K562 (cell line): ENCODE measurements around the gene LSP1. TPM values are rescaled to one million over a fixed set of nuclear protein-coding genes. Genes with fewer than 3 reads are reported as not detected.

ENCODE experiments used
- ATAC-seq: fragments of 200-7000 bp; cut with Tn5 transposase; 3 replicates; pipeline ENCODE4 v1.9.1; 2020; ENCODE audit warnings: moderate library complexity
- BruUV-seq: library from RNA; stranded (reverse); fragments of 400-500 nt; replicated peaks from 2 replicates; lab custom pipeline; 2021; lab: Mats Ljungman, UMichigan
- CTCF ChIA-PET: fragments of 300-600 bp; formaldehyde crosslinking; extraction: SDS; loops from one replicate; lab custom pipeline; 2021; ENCODE audit warnings: low intra/inter-chr PET ratio; lab: Yijun Ruan, JAX
- POLR2A ChIA-PET: fragments of 300-600, 350-650 bp; sonication (Branson Sonifier 250); formaldehyde crosslinking; extraction: SDS; loops from one replicate; lab custom pipeline; 2021; ENCODE audit warnings: antibody characterized with exemption, inconsistent platforms; lab: Yijun Ruan, JAX
- DNase-seq, 4 experiments: peaks; one replicate each; pipeline versions ENCODE4 v3.0.0 to v3.0.0-alpha.2; 2011 to 2018; ENCODE audit warnings: low spot score in 3 of 4, mixed read lengths in 3 of 4; ENCODE audit errors: extremely low read depth in 1 of 4
- FAIRE-seq: peaks from 2 replicates; lab custom pipeline; 2011; peaks lifted over from hg19 to GRCh38; lab: Jason Lieb, UNC
- H2AFZ ChIP-seq: 2 replicates; pipeline ENCODE4 v1.6.0; 2011; ENCODE audit warnings: low read depth, low read length, control low read depth, inconsistent platforms
- H3K27ac ChIP-seq: fragments of 200-600 bp; 3 replicates; pipeline ENCODE4 v1.8.0; 2011; ENCODE audit warnings: low read depth, mild to moderate bottlenecking, control low read depth, inconsistent platforms, low read length, moderate library complexity, mixed read lengths; ENCODE audit errors: extremely low read depth
- H3K27me3 ChIP-seq, 2 experiments: fragments of 300-600 bp in 1 of 2; 2 replicates in 1 of 2; 3 replicates in 1 of 2; pipeline versions ENCODE4 v1.6.0 to v1.8.0; 2011; ENCODE audit warnings: inconsistent platforms in 2 of 2, low read length in 2 of 2, mild to moderate bottlenecking in 1 of 2, mixed read lengths in 1 of 2, moderate library complexity in 1 of 2; ENCODE audit not compliant: control insufficient read depth in 2 of 2, insufficient read depth in 2 of 2
- H3K36me3 ChIP-seq: fragments of 300-600 bp; 3 replicates; pipeline ENCODE4 v1.8.0; 2011; ENCODE audit warnings: mild to moderate bottlenecking, low read length, inconsistent platforms; ENCODE audit not compliant: control insufficient read depth, insufficient read depth
- H3K4me1 ChIP-seq, 2 experiments: fragments of 200-600 bp in 1 of 2; replicated peaks in 1 of 2; 2 replicates in 1 of 2; 3 replicates in 1 of 2; pipeline versions ENCODE4 v1.5.1 to v1.8.0; 2011; ENCODE audit warnings: inconsistent platforms in 2 of 2, low read length in 2 of 2, mild to moderate bottlenecking in 1 of 2, mixed read lengths in 1 of 2, moderate library complexity in 1 of 2; ENCODE audit not compliant: control insufficient read depth in 2 of 2, insufficient read depth in 2 of 2
- H3K4me2 ChIP-seq: 2 replicates; pipeline ENCODE4 v1.6.1; 2011; ENCODE audit warnings: low read length, control low read depth, inconsistent platforms, mixed read lengths; ENCODE audit not compliant: insufficient read depth
- H3K4me3 ChIP-seq: fragments of 200-600 bp; sonication (generic), shearing (Covaris generic); 2 replicates; pipeline ENCODE4 v1.5.1; 2016; ENCODE audit warnings: control low read depth, inconsistent platforms
- H3K79me2 ChIP-seq: fragments of 200-600 bp; 3 replicates; pipeline ENCODE4 v1.8.0; 2011; ENCODE audit warnings: low read length, inconsistent platforms; ENCODE audit not compliant: control insufficient read depth, insufficient read depth
- H3K9ac ChIP-seq, 2 experiments: 2 replicates each; pipeline versions ENCODE4 v1.6.0 to v1.6.1; 2011; ENCODE audit warnings: low read depth in 2 of 2, low read length in 2 of 2, control low read depth in 1 of 2, inconsistent platforms in 1 of 2, mild to moderate bottlenecking in 1 of 2, mixed read lengths in 1 of 2; ENCODE audit not compliant: insufficient read depth in 1 of 2
- H3K9me1 ChIP-seq: one replicate; pipeline ENCODE4 v1.6.0; 2011; ENCODE audit warnings: inconsistent platforms, mild to moderate bottlenecking, low read length, moderate library complexity; ENCODE audit not compliant: control insufficient read depth, insufficient read depth
- H3K9me3 ChIP-seq: replicated peaks from 2 replicates; pipeline ENCODE4 v1.5.1; 2011; ENCODE audit warnings: low read depth, low read length, inconsistent platforms; ENCODE audit not compliant: control insufficient read depth, insufficient read depth
- H4K20me1 ChIP-seq: replicated peaks from 2 replicates; pipeline ENCODE4 v1.6.1; 2011; ENCODE audit warnings: low read length, inconsistent platforms, mixed read lengths; ENCODE audit not compliant: control insufficient read depth, insufficient read depth
- BMI1 ChIP-seq: fragments of 150-350 bp; IDR thresholded peaks from 2 replicates; pipeline ENCODE4 v1.6.1; 2014; ENCODE audit warnings: low read length
- CREB5 ChIP-seq: fragments of 250-450 bp; sonication (Bioruptor Pico); IDR thresholded peaks from 2 replicates; pipeline ENCODE4 v1.5.0; 2020; ENCODE audit warnings: mild to moderate bottlenecking
- E2F5 ChIP-seq: sonication (generic); formaldehyde crosslinking; IDR thresholded peaks from 2 replicates; pipeline ENCODE4 v1.8.0; 2022; ENCODE audit warnings: mild to moderate bottlenecking, missing genetic modification reagents
- ESRRA ChIP-seq: fragments of 450-650 bp; IDR thresholded peaks from 2 replicates; pipeline ENCODE4 v1.6.1; 2014; ENCODE audit warnings: low read depth, mild to moderate bottlenecking, moderate library complexity, borderline replicate concordance
- KAT8 ChIP-seq: fragments of 450-650 bp; IDR thresholded peaks from 2 replicates; pipeline ENCODE4 v1.6.1; 2016; ENCODE audit warnings: low read depth, mild to moderate bottlenecking
- RBM14 ChIP-seq: fragments of 200-400 bp; formaldehyde crosslinking; IDR thresholded peaks from 2 replicates; pipeline ENCODE4 v1.6.1; 2018; ENCODE audit warnings: low read depth, mild to moderate bottlenecking, low read length, moderate library complexity, borderline replicate concordance; ENCODE audit not compliant: insufficient read depth
- SLC30A9 ChIP-seq: fragments of 250-450 bp; sonication (Bioruptor Pico); IDR thresholded peaks from 2 replicates; pipeline ENCODE4 v1.8.0; 2022; ENCODE audit warnings: mild to moderate bottlenecking, moderate library complexity
- ZNF518B ChIP-seq: fragments of 250-450 bp; sonication (Bioruptor Pico); IDR thresholded peaks from 2 replicates; pipeline ENCODE4 v1.5.0; 2021; ENCODE audit warnings: mild to moderate bottlenecking, moderate library complexity
- WGBS: fragments of 100-300 bp; shearing (Covaris generic); methylation state at CpG from one replicate; pipeline ENCODE4 v1.1.6; 2016; ENCODE audit warnings: low coverage, mixed read lengths; ENCODE audit not compliant: insufficient coverage; ENCODE audit errors: missing lambda C conversion rate; 5-methylcytosine and 5-hydroxymethylcytosine counted together
- in situ Hi-C: fragments of 300-500 bp; cut with MboI; formaldehyde crosslinking; loops from 4 replicates; pipeline ENCODE4 v1.15.0; 2018; ENCODE audit warnings: inconsistent platforms, mixed read lengths
- intact Hi-C: fragments of 100-400 bp; cut with micrococcal nuclease; formaldehyde crosslinking; loops from 2 replicates; pipeline ENCODE4 v1.14.2; 2022
- polyA plus RNA-seq, 8 experiments: library from polyadenylated mRNA; depleted of rRNA in 4 of 8; stranded (reverse) in 5 of 8; unstranded in 3 of 8; fragments of >200 nt; fragmentation: Nextera tagmentation in 2 of 8; fragmentation: Illumina TruSeq in 1 of 8; extraction: Ambion mirVana in 2 of 8; extraction: Trizol in 1 of 8; gene quantifications; 2 replicates each; pipeline versions ENCODE4 v1.2.1 to v1.2.3, GENCODE V29; 2011 to 2014; ENCODE audit warnings: inconsistent platforms in 1 of 8, missing spikeins in 1 of 8
- total RNA-seq, 7 experiments: library from RNA; depleted of rRNA in 6 of 7; stranded (reverse); fragments of >200 nt in 6 of 7; fragmentation: Illumina TruSeq in 2 of 7; extraction: Trizol in 2 of 7; gene quantifications; 2 replicates each; pipeline versions ENCODE4 v1.2.1 to v1.2.3, GENCODE V29; 2011 to 2021; ENCODE audit warnings: low replicate concordance in 1 of 7

LSP1 gene
- total and polyA plus RNA-seq, 9 of the 15 experiments (the other 6 are each of a cell fraction or from before 2014, with no cell fraction given), result 0.08 to 2.9 (median 0.65) TPM; not detected in 2

GRCh38 chr11:1870326-1870696 is 17.4 kb downstream of the LSP1 start:
- in situ Hi-C loops (loop anchor here (10.0 kb wide), 1 partner anchor 134 kb away; no protein-coding TSS in a partner anchor), intact Hi-C loops (no loop called here)
- H3K9me3 ChIP-seq, result no peaks in the 10 kb centered on the region
- DNase-seq (no peak), FAIRE-seq (no peak), ATAC-seq (no peak)
- H3K9me1 ChIP-seq, result no peaks in the 10 kb centered on the region
- H3K79me2 ChIP-seq, result no peaks in the 10 kb centered on the region
- no peak overlapping the region for H2AFZ ChIP-seq
- 22% methylated on average over 12 of the region's 12 CpGs for WGBS
- no peak overlapping the region; a peak in 1 of 4 replicates for H3K9ac ChIP-seq
- H3K27me3 ChIP-seq, result peaks cover 20 to 66% of the 10 kb centered on the region in 2 experiments; a peak in 4 of 5 replicates
- BruUV-seq, result no TSS peak
- ChIA-PET POLR2A (no interaction called here), CTCF (no interaction called here)
- peaks cover 0 to 33% of the 10 kb centered on the region in 2 experiments; a peak in 2 of 5 replicates for H3K4me1 ChIP-seq
- H3K4me3 ChIP-seq, result no peak overlapping the region
- no peak overlapping the region for H3K27ac ChIP-seq
- TF ChIP-seq RBM14, result no peak
- TF ChIP-seq KAT8, result no peak
- TF ChIP-seq E2F5, result no peak
- TF ChIP-seq BMI1, result no peak
- TF ChIP-seq CREB5 (CRISPR knock-in tag), result no peak
- TF ChIP-seq SLC30A9, result no peak
- no peak for TF ChIP-seq ESRRA
- TF ChIP-seq ZNF518B (CRISPR knock-in tag), result no peak
- H4K20me1 ChIP-seq, result 0 out of 2 replicates have a peak, but pooled peaks cover 5% of the 10 kb centered on the region
- no peaks in the 10 kb centered on the region for H3K36me3 ChIP-seq
- H3K4me2 ChIP-seq, result no peak overlapping the region
